Measurements from ENCODE around the gene WDR7. TPM values are rescaled to one million over a fixed set of nuclear protein-coding genes. Genes with fewer than 3 reads are reported as not detected.

The WDR7 gene
- total and polyA plus RNA-seq, 12 donors: 3.6 to 64.6 (median 24.2) TPM

- no peaks in the 10 kb centered on the region for H3K9me3 ChIP-seq (replicated peaks in 1 of 3)
- no peaks in the 10 kb centered on the region for H3K36me3 ChIP-seq (replicated peaks in 1 of 2)
- H3K4me3 ChIP-seq: no peak overlapping the region
- DNase-seq: no peak
- intact Hi-C loops (cut with DNase I): no loop called here
- TF ChIP-seq CTCF (IDR thresholded peaks at IDR 0.05) (no peak), POLR2A (IDR thresholded peaks at IDR 0.05) (no peak)
- H3K27ac ChIP-seq: no peak overlapping the region
- no peaks in the 10 kb centered on the region for H3K27me3 ChIP-seq
- 76 to 91% (median 81%) methylated on average over 2 of the region's 2 CpGs for WGBS, 4 donors
- H3K4me1 ChIP-seq (replicated peaks in 1 of 2): no peaks in the 10 kb centered on the region
Observed at GRCh38 chr18:57035590-57035989, 384.4 kb downstream of the WDR7 start.

- WGBS, 4 donors: 72 to 82% (median 76%) methylated on average over 6 of the region's 6 CpGs
- Histone ChIP-seq H3K4me1 (replicated peaks in 1 of 2) (no peaks in the 10 kb centered on the region), H3K27me3 (no peaks in the 10 kb centered on the region), H3K4me3 (no peak overlapping the region), H3K27ac (no peak overlapping the region), H3K9me3 (replicated peaks in 1 of 3) (no peaks in the 10 kb centered on the region), H3K36me3 (replicated peaks in 1 of 2) (no peaks in the 10 kb centered on the region)
- TF ChIP-seq POLR2A (IDR thresholded peaks at IDR 0.05) (no peak), CTCF (IDR thresholded peaks at IDR 0.05) (no peak)
- DNase-seq: no peak
- intact Hi-C loops (cut with DNase I): no loop called here
Observed at GRCh38 chr18:57038395-57038794, 387.2 kb downstream of the WDR7 start.

- no peaks in the 10 kb centered on the region for H3K27me3 ChIP-seq
- H3K9me3 ChIP-seq (replicated peaks in 1 of 3): no peaks in the 10 kb centered on the region
- intact Hi-C loops (cut with DNase I): no loop called here
- WGBS, 4 donors: 44 to 89% (median 62%) methylated on average over 2 to 3 of the region's 3 CpGs
- H3K4me1 ChIP-seq (replicated peaks in 1 of 2): no peaks in the 10 kb centered on the region
- no peaks in the 10 kb centered on the region for H3K36me3 ChIP-seq (replicated peaks in 1 of 2)
- TF ChIP-seq CTCF (IDR thresholded peaks at IDR 0.05) (no peak), POLR2A (IDR thresholded peaks at IDR 0.05) (no peak)
- no peak overlapping the region for H3K27ac ChIP-seq
- DNase-seq: no peak
- no peak overlapping the region for H3K4me3 ChIP-seq
Observed at GRCh38 chr18:57040175-57040574, 389.0 kb downstream of the WDR7 start.

- H3K4me1 ChIP-seq (replicated peaks in 1 of 2): no peaks in the 10 kb centered on the region
- 80 to 87% (median 84%) methylated on average over 3 of the region's 3 CpGs for WGBS, 4 donors
- intact Hi-C loops (cut with DNase I): no loop called here
- no peaks in the 10 kb centered on the region for H3K36me3 ChIP-seq (replicated peaks in 1 of 2)
- no peaks in the 10 kb centered on the region for H3K27me3 ChIP-seq
- no peak overlapping the region for H3K4me3 ChIP-seq
- TF ChIP-seq CTCF (IDR thresholded peaks at IDR 0.05) (no peak), POLR2A (IDR thresholded peaks at IDR 0.05) (no peak)
- no peaks in the 10 kb centered on the region for H3K9me3 ChIP-seq (replicated peaks in 1 of 3)
- DNase-seq: no peak
- no peak overlapping the region for H3K27ac ChIP-seq
Observed at GRCh38 chr18:57043241-57043640, 392.1 kb downstream of the WDR7 start.
